HepG2 (cell line): ENCODE data around the gene SERPINB6. TPM values are rescaled to one million over a fixed set of nuclear protein-coding genes. Genes with fewer than 3 reads are reported as not detected.

Experiments
- BCL3 ChIP-seq: sonication (generic); formaldehyde crosslinking; IDR thresholded peaks from 2 replicates; pipeline ENCODE4 v1.5.1; 2020; ENCODE audit warnings: mild to moderate bottlenecking, missing genetic modification reagents, moderate library complexity
- BORCS8-MEF2B ChIP-seq: sonication (generic); formaldehyde crosslinking; IDR thresholded peaks from 2 replicates; pipeline ENCODE4 v1.8.0; 2022; ENCODE audit warnings: mild to moderate bottlenecking, missing genetic modification reagents
- CTCF ChIP-seq: sonication (generic); formaldehyde crosslinking; IDR thresholded peaks from 2 replicates; pipeline ENCODE4 v1.5.0; 2020; ENCODE audit warnings: mild to moderate bottlenecking, missing genetic modification reagents, moderate library complexity
- HNF4A ChIP-seq: sonication (generic); formaldehyde crosslinking; IDR thresholded peaks from 2 replicates; pipeline ENCODE4 v1.4.0; 2020; ENCODE audit warnings: missing genetic modification reagents
- HNRNPH1 ChIP-seq: fragments of 200-400 bp; formaldehyde crosslinking; optimal IDR thresholded peaks from 2 replicates; pipeline ENCODE3; 2017; ENCODE audit warnings: mild to moderate bottlenecking, low read depth, low read length
- IRX3 ChIP-seq: sonication (generic); formaldehyde crosslinking; IDR thresholded peaks from 2 replicates; pipeline ENCODE4 v1.8.1; 2023; ENCODE audit warnings: mild to moderate bottlenecking, low read depth, missing genetic modification reagents, borderline replicate concordance
- KLF15 ChIP-seq: sonication (generic); formaldehyde crosslinking; IDR thresholded peaks from 2 replicates; pipeline ENCODE4 v1.8.1; 2023; ENCODE audit warnings: borderline replicate concordance, mild to moderate bottlenecking, inconsistent platforms, missing genetic modification reagents, mixed read lengths
- LRRFIP1 ChIP-seq: sonication (generic); formaldehyde crosslinking; conservative IDR thresholded peaks from 2 replicates; pipeline ENCODE4 v1.4.0; 2020; ENCODE audit warnings: missing genetic modification reagents
- MED13 ChIP-seq: sonication (generic); formaldehyde crosslinking; IDR thresholded peaks from 2 replicates; pipeline ENCODE4 v1.5.0; 2020; ENCODE audit warnings: missing genetic modification reagents
- MTERF4 ChIP-seq: sonication (generic); formaldehyde crosslinking; IDR thresholded peaks from 2 replicates; pipeline ENCODE4 v1.8.0; 2023; ENCODE audit warnings: mild to moderate bottlenecking, missing genetic modification reagents
- MTF2 ChIP-seq: sonication (generic); formaldehyde crosslinking; IDR thresholded peaks from 2 replicates; pipeline ENCODE4 v1.5.0; 2020; ENCODE audit warnings: missing genetic modification reagents, borderline replicate concordance
- NCOA5 ChIP-seq: sonication (generic); formaldehyde crosslinking; IDR thresholded peaks from 2 replicates; pipeline ENCODE4 v1.4.0; 2020; ENCODE audit warnings: missing genetic modification reagents
- PAF1 ChIP-seq: IDR thresholded peaks from 2 replicates; pipeline ENCODE4 v1.6.1; 2016; ENCODE audit warnings: missing genetic modification reagents, missing compliant biosample characterization
- PLSCR1 ChIP-seq: sonication (generic); formaldehyde crosslinking; IDR thresholded peaks from 2 replicates; pipeline ENCODE4 v1.5.0; 2020; ENCODE audit warnings: missing genetic modification reagents, mild to moderate bottlenecking, borderline replicate concordance
- PTBP1 ChIP-seq: fragments of 200-400 bp; formaldehyde crosslinking; IDR thresholded peaks from 2 replicates; pipeline ENCODE4 v1.6.1; 2018; ENCODE audit warnings: low read length, low read depth; ENCODE audit not compliant: poor library complexity, severe bottlenecking
- SALL2 ChIP-seq: sonication (generic); formaldehyde crosslinking; IDR thresholded peaks from 2 replicates; pipeline ENCODE4 v1.8.1; 2023; ENCODE audit warnings: mild to moderate bottlenecking, missing genetic modification reagents, inconsistent platforms
- ZBTB8A ChIP-seq: sonication (generic); formaldehyde crosslinking; IDR thresholded peaks from 2 replicates; pipeline ENCODE4 v1.4.0; 2020; ENCODE audit warnings: mild to moderate bottlenecking, low read depth, missing genetic modification reagents, borderline replicate concordance
- ZFP90 ChIP-seq: sonication (generic); formaldehyde crosslinking; IDR thresholded peaks from 2 replicates; pipeline ENCODE4 v1.8.0; 2022; ENCODE audit warnings: missing genetic modification reagents, mild to moderate bottlenecking, inconsistent platforms, borderline replicate concordance
- ZNF501 ChIP-seq: sonication (generic); formaldehyde crosslinking; IDR thresholded peaks from 2 replicates; pipeline ENCODE4 v1.5.1; 2020; ENCODE audit warnings: mild to moderate bottlenecking, moderate library complexity, missing genetic modification reagents
- ZSCAN31 ChIP-seq: sonication (generic); formaldehyde crosslinking; IDR thresholded peaks from 2 replicates; pipeline ENCODE4 v1.5.0; 2020; ENCODE audit warnings: low read depth, mild to moderate bottlenecking, missing genetic modification reagents
- polyA plus RNA-seq, 8 experiments: library from polyadenylated mRNA; depleted of rRNA in 3 of 8; stranded (reverse) in 7 of 8; unstranded in 1 of 8; fragments of >200 nt; fragmentation: Illumina TruSeq in 4 of 8; extraction: Trizol in 4 of 8; gene quantifications; 2 replicates each; pipeline versions ENCODE4 v1.2.1 to v1.2.3, GENCODE V29; 2011 to 2016; ENCODE audit warnings: low read depth in 4 of 8, missing spikeins in 1 of 8, mixed read lengths in 1 of 8; ENCODE audit not compliant: insufficient read depth in 1 of 8
- total RNA-seq, 5 experiments: library from RNA; depleted of rRNA; stranded (reverse); fragments of >200 nt; fragmentation: Illumina TruSeq; extraction: Trizol; gene quantifications; 2 replicates each; pipeline ENCODE4 v1.2.3, GENCODE V29; 2016; ENCODE audit warnings: low read depth in 1 of 5

SERPINB6 gene
- total and polyA plus RNA-seq, 2 of the 13 experiments (the other 11 are each of a cell fraction or from before 2014, with no cell fraction given), result 38.2 to 61.3 TPM

GRCh38 chr6:2999618-3000557, 28.5 kb upstream of the SERPINB6 start, which contains the start of gene NQO2 (continued):
- TF ChIP-seq CTCF (CRISPR knock-in tag), result peak; percentile 27; the same call in 1 of the 2 replicates
- no peak for TF ChIP-seq KLF15 (CRISPR knock-in tag)
- TF ChIP-seq ZBTB8A (CRISPR knock-in tag), result no peak
- no peak for TF ChIP-seq PAF1 (CRISPR knock-in tag)
- TF ChIP-seq PTBP1, result no peak
- 0 out of 2 replicates have a peak, but pooled peaks have one; percentile 9 for TF ChIP-seq IRX3 (CRISPR knock-in tag)
- no peak for TF ChIP-seq ZNF501
- TF ChIP-seq MED13, result no peak
- TF ChIP-seq PLSCR1 (CRISPR knock-in tag), result 0 out of 2 replicates have a peak, but pooled peaks have one; percentile 9
- no peak; the same call in 1 of the 2 replicates for TF ChIP-seq MTERF4 (CRISPR knock-in tag)
- TF ChIP-seq LRRFIP1 (CRISPR knock-in tag), result no peak
- TF ChIP-seq BORCS8-MEF2B (CRISPR knock-in tag), result no peak; the same call in 1 of the 2 replicates
- no peak for TF ChIP-seq HNRNPH1
- 0 out of 2 replicates have a peak, but pooled peaks have one; percentile 36 for TF ChIP-seq MTF2
- no peak for TF ChIP-seq NCOA5 (CRISPR knock-in tag)
- TF ChIP-seq HNF4A, result no peak
- no peak for TF ChIP-seq BCL3 (CRISPR knock-in tag)
- TF ChIP-seq ZFP90 (CRISPR knock-in tag), result no peak
- peak; percentile 66; the same call in 1 of the 2 replicates for TF ChIP-seq ZSCAN31 (CRISPR knock-in tag)
- TF ChIP-seq SALL2 (CRISPR knock-in tag), result peak; percentile 7; the same call in 1 of the 2 replicates
